ENCODE data around the gene PDLIM1.
A peak's percentile ranks its signal among the peaks of the same experiment; 100 is the strongest.

Gene PDLIM1

GRCh38 chr10:95253007-95253406 lies 37.8 kb downstream of the PDLIM1 start:
- DNase-seq (ENCODE audit: extremely low read depth, low read depth): no peak
- H3K4me3 ChIP-seq (replicated peaks; ENCODE audit: low read depth, low read length): no peak overlapping the region
- TF ChIP-seq CTCF (IDR thresholded peaks at IDR 0.05; ENCODE audit: low read depth, low read length, missing control alignments): no peak

- no peak for DNase-seq (ENCODE audit: extremely low read depth, low read depth)
- TF ChIP-seq CTCF (IDR thresholded peaks at IDR 0.05; ENCODE audit: low read depth, low read length, missing control alignments): no peak
- H3K4me3 ChIP-seq (replicated peaks; ENCODE audit: low read depth, low read length): no peak overlapping the region
Observed at GRCh38 chr10:95250856-95251255, 39.9 kb downstream of the PDLIM1 start.

- DNase-seq (ENCODE audit: extremely low read depth, low read depth): no peak
- TF ChIP-seq CTCF (IDR thresholded peaks at IDR 0.05; ENCODE audit: low read depth, low read length, missing control alignments): no peak
- H3K4me3 ChIP-seq (replicated peaks; ENCODE audit: low read depth, low read length): no peak overlapping the region
Observed at GRCh38 chr10:95249467-95249866, 41.3 kb downstream of the PDLIM1 start.

GRCh38 chr10:95248989-95249388 lies 41.8 kb downstream of the PDLIM1 start:
- DNase-seq (ENCODE audit: extremely low read depth, low read depth): no peak
- H3K4me3 ChIP-seq (replicated peaks; ENCODE audit: low read depth, low read length): no peak overlapping the region
- TF ChIP-seq CTCF (IDR thresholded peaks at IDR 0.05; ENCODE audit: low read depth, low read length, missing control alignments): no peak

GRCh38 chr10:95247881-95248583 lies 42.8 kb downstream of the PDLIM1 start:
- DNase-seq (ENCODE audit: extremely low read depth, low read depth): no peak
- H3K4me3 ChIP-seq (replicated peaks; ENCODE audit: low read depth, low read length): no peak overlapping the region
- no peak for TF ChIP-seq CTCF (IDR thresholded peaks at IDR 0.05; ENCODE audit: low read depth, low read length, missing control alignments)

- TF ChIP-seq CTCF (IDR thresholded peaks at IDR 0.05; ENCODE audit: low read depth, low read length, missing control alignments): no peak
- no peak overlapping the region for H3K4me3 ChIP-seq (replicated peaks; ENCODE audit: low read depth, low read length)
- DNase-seq (ENCODE audit: extremely low read depth, low read depth): peak; percentile 24
Observed at GRCh38 chr10:95247200-95247880, 43.5 kb downstream of the PDLIM1 start.

Data from HFF-Myc (cell line).